HS-5 (cell line): ENCODE data around the gene AAR2.

Experiments used
- DNase-seq: peaks from one replicate; pipeline ENCODE4 v3.0.0-alpha.2; 2012; ENCODE audit warnings: low read depth

Gene AAR2

DNA sequence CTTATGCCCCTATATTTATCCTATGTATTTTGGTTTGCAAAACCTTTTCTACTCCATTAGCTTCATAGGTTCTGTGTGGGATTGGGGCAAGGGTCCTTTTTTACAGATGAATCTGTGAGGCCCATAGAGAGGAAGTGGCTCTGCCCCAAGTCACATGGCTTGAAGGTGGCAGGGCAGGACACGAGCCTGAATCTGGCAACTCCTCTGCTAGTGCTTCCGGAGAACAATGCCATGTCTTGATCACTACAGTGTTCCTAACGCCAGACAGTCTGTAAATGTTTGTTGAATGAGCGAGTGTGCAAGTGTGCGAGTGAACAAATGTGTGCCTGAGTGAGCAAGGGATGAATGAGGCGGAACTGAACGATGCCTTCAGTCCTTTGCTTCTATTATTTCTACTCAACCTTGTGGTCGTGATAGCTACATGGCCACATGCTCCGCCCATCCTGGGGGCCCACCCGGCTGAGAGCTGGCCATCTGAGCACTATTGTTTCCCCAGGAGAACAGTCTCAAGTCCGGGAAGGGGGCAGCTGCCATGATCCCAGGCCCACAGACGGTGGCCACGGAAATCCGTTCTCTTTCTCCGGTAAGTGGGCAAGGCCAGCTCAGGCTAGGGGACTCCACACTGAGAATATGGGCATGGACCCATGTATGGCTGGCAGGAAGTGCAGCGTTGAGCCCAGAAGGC lies 17.8 kb upstream of the AAR2 start:
- DNase-seq: no peak

DNA sequence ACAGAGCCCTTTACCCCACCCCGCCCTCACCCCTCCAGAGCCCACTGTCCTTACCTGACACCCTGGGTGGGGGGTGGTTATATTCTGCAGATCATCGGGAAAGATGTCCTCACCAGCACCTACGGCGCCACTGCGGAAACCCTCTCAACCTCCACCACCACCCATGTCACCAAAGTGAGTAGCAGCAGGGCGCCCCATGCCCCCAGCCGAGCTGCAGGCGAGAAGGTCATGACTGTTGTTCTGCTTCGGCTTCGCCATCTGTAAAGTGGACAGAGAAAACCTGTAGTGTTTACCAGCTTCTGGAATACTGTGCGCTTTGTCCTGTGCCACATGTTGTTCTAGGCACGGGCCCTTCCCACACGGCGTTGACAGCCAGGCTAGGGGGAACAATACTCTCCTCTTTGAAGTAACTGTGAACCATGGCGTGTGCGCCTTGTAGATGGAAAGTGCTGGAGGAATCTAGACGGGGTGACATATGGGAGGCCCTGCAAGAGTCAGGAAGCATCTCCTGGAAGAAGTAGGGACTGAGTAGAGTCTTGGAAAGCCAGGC lies 16.5 kb upstream of the AAR2 start:
- DNase-seq: no peak

DNA sequence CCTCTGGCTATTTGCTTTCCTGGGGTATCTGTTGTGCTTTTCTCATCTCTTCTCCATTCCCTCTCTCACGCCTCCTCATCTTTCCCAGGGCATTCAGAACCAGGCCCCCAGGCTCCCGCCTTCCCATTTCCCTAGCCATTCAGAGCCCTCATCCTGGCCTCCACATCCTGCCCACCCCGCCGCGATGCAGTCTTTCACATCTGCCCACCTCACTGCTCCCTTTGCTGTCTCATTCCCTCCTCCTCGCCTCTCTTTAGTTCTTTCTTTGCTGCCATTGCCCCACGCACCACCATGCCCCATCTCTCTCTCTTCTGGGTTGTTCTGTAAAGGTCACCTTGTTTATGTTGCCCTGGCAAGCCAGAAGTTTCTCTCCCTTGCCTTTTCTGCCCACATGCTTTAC lies 10.6 kb upstream of the AAR2 start:
- DNase-seq: no peak

DNA sequence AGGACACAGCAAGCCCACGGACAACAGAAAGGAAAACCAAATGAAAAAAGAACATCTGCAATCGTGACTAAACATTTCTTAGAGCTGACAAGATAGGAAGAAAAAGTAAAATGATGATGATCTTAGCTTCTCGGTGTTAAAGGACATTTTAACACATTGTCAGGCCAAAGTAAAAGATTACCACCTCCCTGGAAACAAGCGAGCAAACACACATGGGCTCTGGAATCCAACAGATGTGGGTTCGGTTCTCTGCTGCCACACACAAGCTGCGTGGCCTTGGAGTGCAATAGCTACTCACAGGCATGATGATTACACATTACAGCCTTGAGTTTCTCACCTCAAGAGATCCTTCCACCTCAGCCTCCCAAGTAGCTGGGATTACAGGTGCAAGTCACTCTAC lies 7.5 kb upstream of the AAR2 start:
- DNase-seq: no peak

DNA sequence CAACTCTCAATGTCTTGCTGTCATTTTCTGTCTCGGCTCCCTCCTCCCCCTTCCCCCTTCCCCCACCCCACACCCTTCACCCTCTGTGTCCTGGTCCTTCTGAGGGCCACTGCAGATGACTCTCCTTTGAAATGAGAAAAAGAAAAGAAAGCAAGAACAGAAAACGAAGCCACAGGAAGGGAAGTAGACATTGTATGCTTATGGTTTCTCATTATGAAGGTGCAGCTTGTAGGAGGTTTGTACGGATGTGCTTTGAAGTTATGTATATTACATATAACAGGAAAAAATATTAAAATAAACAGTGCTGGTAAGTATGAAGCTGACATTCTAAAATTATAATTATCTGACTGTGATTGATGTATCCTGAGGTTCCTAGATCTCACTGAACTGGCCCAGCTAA lies 6.3 kb upstream of the AAR2 start:
- DNase-seq: no peak

DNA sequence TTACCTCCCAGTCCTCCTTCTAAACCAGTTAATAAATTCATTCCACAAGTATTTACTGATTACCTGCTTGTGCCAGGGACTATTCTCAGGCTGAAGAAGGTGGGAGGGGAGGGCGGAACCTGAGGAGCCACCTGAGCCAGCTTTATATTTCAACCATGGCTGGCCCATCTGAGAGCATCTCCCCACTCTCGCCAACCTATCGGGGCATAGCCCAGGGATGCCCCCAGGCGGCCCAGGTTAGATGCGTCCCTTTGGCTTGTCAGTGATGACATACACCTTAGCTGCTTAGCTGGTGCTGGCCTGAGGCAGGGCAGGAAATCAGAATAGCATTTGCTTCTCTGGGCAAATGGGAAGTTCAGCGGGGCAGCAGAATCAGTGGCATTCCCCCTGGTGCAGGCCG lies 4.9 kb upstream of the AAR2 start:
- DNase-seq: no peak

DNA sequence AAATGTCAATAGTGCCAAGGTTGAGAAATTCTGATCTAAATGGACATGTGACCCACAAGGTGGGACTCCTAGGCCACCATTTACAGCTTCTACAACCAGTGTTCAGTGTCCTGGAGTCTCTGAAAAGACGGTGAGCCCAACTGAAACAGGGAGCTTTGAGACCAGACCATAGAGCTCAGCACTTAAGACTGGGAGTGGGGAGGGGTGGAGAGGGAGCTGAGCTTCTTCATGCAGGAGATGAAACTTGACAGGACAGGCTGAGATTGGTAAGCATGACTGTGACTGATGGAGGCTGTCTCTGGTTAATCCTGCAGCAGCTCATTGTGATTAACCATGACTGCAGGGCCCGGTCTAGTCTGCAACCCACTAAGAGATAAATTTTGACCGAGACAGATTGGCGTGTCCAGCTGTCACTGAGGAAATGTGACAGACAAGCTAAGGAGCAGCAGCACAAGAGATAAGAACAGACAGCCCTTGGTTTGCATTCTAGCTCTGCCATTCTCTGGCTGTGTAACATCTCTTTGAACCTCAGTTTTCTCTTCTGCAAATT lies 1.4 kb upstream of the AAR2 start:
- DNase-seq: no peak

DNA sequence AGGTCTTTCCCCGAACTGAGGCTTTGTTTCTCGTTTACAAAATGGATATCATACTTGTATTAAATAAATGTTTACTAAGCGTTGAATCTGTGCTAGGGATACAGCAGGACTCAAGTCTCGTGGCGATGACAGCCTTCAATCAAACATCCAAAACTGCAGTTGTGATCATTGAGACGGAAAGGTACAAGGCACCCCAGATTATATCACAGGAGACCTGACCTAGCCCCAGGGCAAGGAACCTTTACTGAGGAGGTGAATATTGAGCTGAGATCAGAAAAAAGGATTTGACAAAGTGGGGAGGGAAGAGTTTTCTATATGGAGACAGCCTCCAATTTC lies 476 bp downstream of the AAR2 start:
- no peak for DNase-seq

DNA sequence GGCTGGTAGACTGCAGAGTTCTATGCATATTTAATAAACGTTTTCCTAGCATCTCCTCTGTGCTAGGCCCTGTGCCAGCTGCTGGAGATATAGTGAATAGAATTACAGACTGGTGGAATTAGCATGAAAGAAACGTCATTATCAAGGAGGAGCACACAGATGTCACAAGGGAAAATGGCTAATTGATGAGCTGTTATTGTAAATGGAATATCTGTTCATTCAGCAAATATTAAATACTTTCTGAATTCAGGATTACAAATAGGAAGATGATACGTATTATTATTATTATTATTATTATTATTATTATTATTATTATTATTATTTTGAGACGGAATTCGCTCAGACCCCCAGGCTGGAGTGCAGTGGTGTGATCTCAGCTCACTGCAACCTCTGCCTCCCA lies 1.2 kb downstream of the AAR2 start:
- no peak for DNase-seq

DNA sequence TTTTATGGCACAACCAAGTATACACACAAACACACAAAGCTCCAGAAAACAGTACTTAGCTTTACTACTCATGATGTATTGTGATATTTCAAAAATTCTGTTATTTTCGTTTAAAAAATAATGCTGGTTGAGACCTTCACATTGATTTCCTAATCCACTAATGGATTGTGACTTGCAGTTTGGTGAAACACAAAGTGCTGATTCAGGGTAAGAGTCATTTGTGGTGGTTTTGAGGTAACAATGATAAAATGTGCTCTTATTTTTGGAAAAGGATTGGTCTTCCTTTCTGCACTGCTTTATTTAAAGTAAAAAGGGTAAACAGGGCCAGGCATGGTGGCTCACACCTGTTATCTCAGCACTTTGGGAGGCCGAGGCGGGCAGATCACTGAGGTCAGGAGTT lies 1.9 kb downstream of the AAR2 start:
- no peak for DNase-seq

DNA sequence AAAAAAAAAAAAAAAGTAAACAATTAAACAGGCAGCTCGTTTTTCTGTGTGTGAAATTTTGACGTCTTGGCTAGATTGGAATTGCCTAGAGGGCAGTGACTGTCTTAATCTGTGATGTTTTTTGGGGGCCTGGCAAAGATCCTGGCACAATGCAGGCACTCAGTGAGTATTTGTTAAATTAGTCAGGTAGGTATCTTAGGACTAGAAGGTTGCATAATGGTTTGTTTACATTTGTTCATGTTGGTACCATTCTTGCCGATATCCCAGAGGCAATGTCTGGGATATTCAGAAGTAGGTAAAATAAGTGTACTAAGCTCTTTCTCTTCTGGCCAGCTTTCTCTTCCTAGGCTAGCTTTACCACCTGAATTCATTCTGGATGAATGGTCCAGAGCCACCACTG lies 2.5 kb downstream of the AAR2 start:
- no peak for DNase-seq

DNA sequence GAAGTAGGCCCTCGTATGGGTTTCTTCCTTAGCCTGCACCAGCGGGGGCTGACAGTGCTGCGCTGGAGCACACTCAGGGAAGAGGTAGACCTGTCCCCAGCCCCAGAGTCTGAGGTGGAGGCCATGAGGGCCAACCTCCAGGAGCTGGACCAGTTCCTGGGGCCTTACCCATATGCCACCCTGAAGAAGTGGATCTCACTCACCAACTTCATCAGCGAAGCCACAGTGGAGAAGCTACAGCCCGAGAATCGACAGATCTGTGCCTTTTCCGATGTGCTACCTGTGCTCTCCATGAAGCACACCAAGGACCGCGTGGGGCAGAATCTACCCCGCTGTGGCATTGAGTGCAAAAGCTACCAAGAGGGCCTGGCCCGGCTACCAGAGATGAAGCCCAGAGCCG lies 3.8 kb downstream of the AAR2 start:
- no peak for DNase-seq

DNA sequence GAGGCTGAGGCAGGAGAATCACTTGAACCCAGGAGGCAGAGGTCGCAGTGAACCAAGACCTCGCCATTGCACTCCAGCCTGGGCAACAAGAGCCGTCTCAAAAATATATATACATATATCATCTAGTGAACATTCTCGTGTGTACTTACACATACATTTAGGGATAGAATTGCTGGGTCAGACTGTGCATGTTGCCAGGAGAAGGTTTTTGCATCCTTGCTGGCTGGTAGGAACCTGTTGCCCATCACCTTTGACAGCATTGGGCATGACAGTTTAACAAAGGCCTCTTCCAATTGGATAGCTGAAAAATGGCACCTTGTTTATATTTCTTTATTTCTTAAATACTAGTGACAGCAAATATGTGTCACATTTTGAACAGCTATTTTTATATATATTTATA lies 5.4 kb downstream of the AAR2 start:
- DNase-seq: no peak

DNA sequence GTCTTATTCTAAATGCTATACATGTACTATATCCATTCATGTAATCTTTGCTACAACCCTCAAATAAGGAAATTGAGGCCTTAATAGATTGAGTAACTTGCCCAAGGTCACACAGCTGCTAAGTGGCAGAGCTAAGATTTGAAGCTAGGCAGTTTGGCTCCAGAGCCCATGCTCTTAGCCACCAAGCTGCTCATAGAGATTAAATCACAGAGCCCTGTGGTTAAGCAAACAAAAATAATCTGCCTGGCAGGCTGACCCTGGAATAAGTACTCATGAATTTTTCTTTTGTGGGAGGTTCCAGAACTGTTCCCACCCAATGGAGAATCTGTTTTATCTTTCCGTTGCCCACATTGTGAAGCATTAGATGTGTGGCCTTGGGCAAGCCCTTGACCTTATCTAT lies 7.4 kb downstream of the AAR2 start:
- DNase-seq: no peak

DNA sequence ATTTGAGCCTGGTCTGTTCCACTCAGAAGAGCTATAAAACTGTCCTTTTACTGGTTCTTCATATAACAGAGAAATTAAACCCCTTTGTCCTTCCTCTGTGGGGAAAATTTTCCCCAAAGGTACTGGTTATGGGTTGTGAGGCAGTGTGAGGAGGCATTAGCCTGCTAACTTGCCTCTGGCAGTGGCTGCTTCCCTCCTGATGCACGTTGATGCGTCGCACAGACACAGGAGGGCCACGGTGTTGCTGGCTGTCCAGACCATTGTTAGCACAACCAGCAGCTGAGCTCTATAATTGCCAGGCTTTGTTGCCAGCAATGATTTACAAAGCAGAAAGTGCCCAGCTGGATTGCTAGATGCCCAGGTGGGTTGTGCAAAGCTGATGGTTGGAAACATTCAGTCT lies 10.1 kb downstream of the AAR2 start:
- no peak for DNase-seq

DNA sequence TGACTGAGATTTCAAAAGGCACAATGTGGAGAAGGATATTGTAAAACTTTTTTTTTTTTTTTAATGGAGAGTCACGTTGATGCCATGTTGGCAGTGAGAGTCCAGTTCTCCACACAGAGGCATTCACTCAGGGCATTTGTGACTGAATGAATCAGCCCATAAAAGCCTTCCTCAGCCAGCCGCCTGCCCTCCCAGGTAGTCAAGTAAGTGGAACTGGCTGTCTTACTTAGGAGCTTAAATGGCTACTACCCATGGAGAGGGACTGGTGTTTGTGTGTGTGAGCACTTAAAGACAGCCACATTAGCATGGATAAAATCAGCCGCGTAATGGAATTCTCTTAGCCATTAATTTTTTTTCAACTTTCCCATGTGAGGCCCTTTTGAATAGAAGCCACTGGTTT lies 12.6 kb downstream of the AAR2 start:
- DNase-seq: no peak

DNA sequence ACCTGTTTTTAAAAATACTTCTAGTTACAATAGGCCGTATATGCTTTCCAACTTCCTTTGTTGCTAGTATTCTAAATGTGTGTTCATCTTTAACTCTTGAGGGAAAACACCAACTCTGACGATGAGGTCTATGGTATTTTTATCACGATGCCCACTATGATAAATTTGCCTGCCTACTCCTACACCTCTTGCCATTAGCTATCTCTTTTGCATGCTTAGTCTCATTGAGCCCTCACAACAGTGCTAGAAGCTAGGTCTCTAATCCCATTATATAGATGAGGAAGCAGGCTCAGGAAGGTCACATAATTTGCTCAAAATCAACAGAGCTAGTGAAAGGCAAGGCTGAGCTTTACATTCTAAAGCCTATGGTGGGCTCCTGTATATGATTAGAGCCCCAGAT lies 13.2 kb downstream of the AAR2 start:
- no peak for DNase-seq

DNA sequence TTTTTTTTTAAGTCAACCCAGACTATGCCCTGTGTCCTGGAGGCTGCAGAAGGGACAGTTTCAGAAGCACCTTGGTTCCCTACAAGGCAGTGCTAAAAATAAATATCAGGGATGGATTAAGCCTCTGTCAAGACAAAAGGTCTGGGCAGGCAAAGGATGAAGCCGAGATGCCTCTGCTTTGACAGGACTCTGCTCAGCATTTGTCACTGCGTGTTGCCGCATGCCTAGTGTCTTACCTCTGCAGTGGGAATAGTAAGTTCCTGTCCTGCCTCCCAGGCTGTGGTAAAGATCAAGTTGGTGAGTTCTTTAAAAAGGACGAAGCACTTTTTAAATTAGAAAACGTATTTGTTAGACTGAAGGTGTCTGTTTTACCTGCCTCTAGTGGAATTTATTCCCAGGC lies 15.1 kb downstream of the AAR2 start:
- DNase-seq: no peak

DNA sequence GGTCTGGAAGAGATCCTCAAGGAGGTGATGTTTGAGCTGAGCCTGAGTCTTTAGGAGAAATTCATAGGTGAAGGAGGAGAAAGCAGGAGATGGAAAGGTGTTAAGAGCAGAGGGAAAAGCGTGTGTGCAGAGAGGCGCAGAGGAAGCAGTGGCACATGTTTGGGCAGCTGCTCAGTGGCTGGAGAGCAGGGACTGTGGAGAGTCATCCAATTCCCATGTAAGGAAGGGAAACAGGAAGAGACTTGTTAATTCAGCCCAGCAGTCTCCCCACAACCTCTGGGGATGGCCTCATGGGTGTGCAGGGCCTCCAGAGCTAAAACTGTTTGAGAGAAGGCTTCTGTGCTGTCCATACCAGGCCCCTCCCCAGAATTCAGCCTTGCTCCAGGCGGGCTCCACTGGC lies 16.2 kb downstream of the AAR2 start:
- DNase-seq: no peak

DNA sequence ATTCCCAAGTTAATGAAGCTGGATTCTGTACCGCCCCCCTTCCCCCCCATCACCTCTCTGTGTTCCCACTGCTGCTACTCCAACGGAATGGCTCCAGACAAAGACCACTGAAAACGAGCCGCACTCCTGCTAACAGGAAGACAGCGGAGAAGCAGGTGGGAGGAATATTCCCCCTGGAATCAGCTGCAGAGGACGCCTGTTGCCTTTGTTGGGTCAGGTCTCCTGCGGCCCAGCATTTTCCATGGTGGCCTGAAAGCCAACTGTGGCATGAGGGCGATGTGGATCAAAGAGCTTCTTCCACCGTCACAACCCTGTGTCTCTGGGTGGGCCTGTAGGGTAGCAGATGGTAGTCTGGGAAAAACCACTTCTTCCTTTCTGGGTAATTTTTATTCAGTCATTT lies 16.8 kb downstream of the AAR2 start:
- no peak for DNase-seq

DNA sequence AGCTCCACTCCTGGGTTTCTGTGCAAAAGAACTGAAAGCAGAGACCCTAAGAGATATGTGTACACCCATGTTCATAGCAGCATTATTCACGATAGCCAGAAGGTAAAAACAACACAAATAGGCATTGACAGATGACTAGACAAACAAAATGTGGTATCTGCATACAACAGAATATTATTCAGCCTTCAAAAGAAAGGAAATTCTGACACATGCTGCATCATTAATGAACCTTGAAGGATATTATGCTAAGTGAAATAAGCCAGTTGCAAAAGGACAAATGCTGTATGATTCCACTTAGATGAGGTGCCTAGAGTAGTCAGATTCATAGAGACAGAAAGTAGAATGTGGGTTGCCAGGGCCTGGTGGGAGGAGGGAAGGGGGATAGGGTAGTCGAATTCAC lies 17.8 kb downstream of the AAR2 start:
- no peak for DNase-seq

DNA sequence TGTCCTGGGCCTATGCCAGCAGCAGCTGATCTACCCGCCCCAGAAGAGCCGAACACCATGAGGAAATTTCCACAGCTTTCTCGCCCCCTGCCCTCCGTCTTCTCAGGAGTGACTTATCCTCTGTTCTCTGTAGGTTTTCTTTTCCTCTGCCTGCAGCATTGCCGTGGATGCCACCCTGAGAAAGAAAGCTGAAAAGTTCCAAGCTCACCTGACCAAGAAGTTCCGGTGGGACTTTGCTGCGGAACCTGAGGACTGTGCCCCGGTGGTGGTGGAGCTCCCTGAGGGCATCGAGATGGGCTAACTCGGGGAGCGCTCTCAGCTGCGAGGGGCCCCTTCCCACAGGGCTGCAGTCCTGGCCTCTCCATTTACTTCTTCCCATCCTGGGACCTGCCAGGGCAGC lies 19.2 kb downstream of the AAR2 start:
- DNase-seq: no peak

DNA sequence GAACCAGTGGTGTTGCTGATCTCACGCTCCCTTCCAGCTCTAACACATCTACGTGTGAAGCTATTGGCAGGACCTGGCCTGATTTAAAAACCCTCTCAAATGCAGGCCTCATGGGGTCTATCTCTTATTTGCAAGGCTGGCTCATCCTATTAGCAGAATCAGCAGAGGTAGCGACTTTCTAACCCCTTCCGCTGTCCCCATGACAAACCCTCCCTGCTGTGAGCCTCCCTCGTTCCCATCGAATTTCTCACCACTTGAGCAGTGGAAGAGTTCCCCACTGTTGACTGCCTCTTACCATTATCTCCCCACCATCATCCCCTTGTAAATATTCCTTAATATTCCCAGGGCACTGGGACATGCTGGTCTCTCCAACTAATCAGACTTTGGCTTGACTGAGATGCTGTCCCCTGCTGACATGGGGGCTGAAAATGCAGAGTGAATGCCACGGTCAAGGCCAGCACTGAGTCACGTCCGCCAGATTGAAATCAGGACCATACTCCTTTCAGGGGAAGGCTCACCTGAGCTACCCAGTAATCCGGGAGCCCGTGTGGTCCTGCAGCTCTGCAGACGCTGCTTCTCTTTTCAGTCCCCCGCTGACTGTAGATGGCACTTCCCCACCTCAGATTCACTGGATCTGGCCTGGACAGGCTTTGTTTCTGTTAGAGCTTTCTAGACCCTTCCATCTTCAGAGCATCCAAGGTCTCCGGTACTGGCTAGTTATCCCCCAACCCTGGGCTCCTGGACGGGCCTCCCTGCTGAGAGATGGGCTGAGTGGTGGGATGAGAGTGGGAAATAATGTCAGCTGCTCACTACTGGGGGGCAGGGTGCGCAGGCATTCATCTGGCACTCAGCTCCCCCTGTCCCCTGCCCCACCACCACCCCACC lies 23.1 kb downstream of the AAR2 start:
- DNase-seq: no peak
